HepG2 (cell line): Measurements from ENCODE around the gene CUL4A. TPM values are rescaled to one million over a fixed set of nuclear protein-coding genes. Genes with fewer than 3 reads are reported as not detected.

Experiments
- HNF4A ChIP-seq: sonication (generic); formaldehyde crosslinking; IDR thresholded peaks from 2 replicates; pipeline ENCODE4 v1.4.0; 2020; ENCODE audit warnings: missing genetic modification reagents
- ISL2 ChIP-seq: sonication (generic); formaldehyde crosslinking; IDR thresholded peaks from 2 replicates; pipeline ENCODE4 v1.5.0; 2020; ENCODE audit warnings: missing genetic modification reagents
- JUND ChIP-seq: sonication (generic); formaldehyde crosslinking; IDR thresholded peaks from 2 replicates; pipeline ENCODE4 v1.8.0; 2022; ENCODE audit warnings: mild to moderate bottlenecking, missing genetic modification reagents
- KDM5B ChIP-seq: sonication (generic); formaldehyde crosslinking; IDR thresholded peaks from 2 replicates; pipeline ENCODE4 v1.4.0; 2020; ENCODE audit warnings: missing genetic modification reagents, mild to moderate bottlenecking, borderline replicate concordance
- NFE2L1 ChIP-seq: sonication (generic); formaldehyde crosslinking; IDR thresholded peaks from 2 replicates; pipeline ENCODE4 v1.4.0; 2020; ENCODE audit warnings: missing genetic modification reagents, mild to moderate bottlenecking, borderline replicate concordance
- NR2F6 ChIP-seq, 2 experiments: IDR thresholded peaks; 2 replicates each; pipeline ENCODE4 v1.6.1; 2016; ENCODE audit warnings: antibody characterized with exemption in 1 of 2, mild to moderate bottlenecking in 1 of 2
- RBAK ChIP-seq: sonication (generic); formaldehyde crosslinking; IDR thresholded peaks from 2 replicates; pipeline ENCODE4 v1.5.1; 2020; ENCODE audit warnings: mild to moderate bottlenecking, missing genetic modification reagents
- SOX5 ChIP-seq: IDR thresholded peaks from 2 replicates; pipeline ENCODE4 v1.6.1; 2016; ENCODE audit warnings: borderline replicate concordance
- ZFAT ChIP-seq: sonication (generic); formaldehyde crosslinking; conservative IDR thresholded peaks from 2 replicates; pipeline ENCODE4 v1.8.1; 2023; ENCODE audit warnings: missing genetic modification reagents, inconsistent platforms
- ZNF180 ChIP-seq: sonication (generic); formaldehyde crosslinking; IDR thresholded peaks from 2 replicates; pipeline ENCODE4 v1.4.0; 2020; ENCODE audit warnings: low read depth, missing genetic modification reagents, borderline replicate concordance
- ZNF720 ChIP-seq: sonication (generic); formaldehyde crosslinking; IDR thresholded peaks from 2 replicates; pipeline ENCODE4 v1.4.0; 2020; ENCODE audit warnings: missing genetic modification reagents
- ZNF782 ChIP-seq: sonication (generic); formaldehyde crosslinking; IDR thresholded peaks from 2 replicates; pipeline ENCODE4 v1.4.0; 2020; ENCODE audit warnings: missing genetic modification reagents, mild to moderate bottlenecking, borderline replicate concordance
- polyA plus RNA-seq, 8 experiments: library from polyadenylated mRNA; depleted of rRNA in 3 of 8; stranded (reverse) in 7 of 8; unstranded in 1 of 8; fragments of >200 nt; fragmentation: Illumina TruSeq in 4 of 8; extraction: Trizol in 4 of 8; gene quantifications; 2 replicates each; pipeline versions ENCODE4 v1.2.1 to v1.2.3, GENCODE V29; 2011 to 2016; ENCODE audit warnings: low read depth in 4 of 8, missing spikeins in 1 of 8, mixed read lengths in 1 of 8; ENCODE audit not compliant: insufficient read depth in 1 of 8
- total RNA-seq, 5 experiments: library from RNA; depleted of rRNA; stranded (reverse); fragments of >200 nt; fragmentation: Illumina TruSeq; extraction: Trizol; gene quantifications; 2 replicates each; pipeline ENCODE4 v1.2.3, GENCODE V29; 2016; ENCODE audit warnings: low read depth in 1 of 5
- TF ChIP-seq, protein P1 (sequence below): sonication (generic); formaldehyde crosslinking; IDR thresholded peaks from 2 replicates; pipeline ENCODE4 v1.5.0; 2020; ENCODE audit warnings: missing genetic modification reagents
- TF ChIP-seq, protein P2 (sequence below): sonication (generic); formaldehyde crosslinking; IDR thresholded peaks from 2 replicates; pipeline ENCODE4 v1.4.0; 2020; ENCODE audit warnings: mild to moderate bottlenecking, missing genetic modification reagents
- TF ChIP-seq, protein P3 (sequence below): sonication (generic); formaldehyde crosslinking; IDR thresholded peaks from 2 replicates; pipeline ENCODE4 v1.5.1; 2020; ENCODE audit warnings: mild to moderate bottlenecking, missing genetic modification reagents, moderate library complexity
- TF ChIP-seq, protein P4 (sequence below): sonication (generic); formaldehyde crosslinking; IDR thresholded peaks from 2 replicates; pipeline ENCODE4 v1.4.0; 2020; ENCODE audit warnings: mild to moderate bottlenecking, missing genetic modification reagents

Gene CUL4A
- total and polyA plus RNA-seq, 2 of the 13 experiments (the other 11 are each of a cell fraction or from before 2014, with no cell fraction given), result 51.2 to 75.3 TPM

DNA sequence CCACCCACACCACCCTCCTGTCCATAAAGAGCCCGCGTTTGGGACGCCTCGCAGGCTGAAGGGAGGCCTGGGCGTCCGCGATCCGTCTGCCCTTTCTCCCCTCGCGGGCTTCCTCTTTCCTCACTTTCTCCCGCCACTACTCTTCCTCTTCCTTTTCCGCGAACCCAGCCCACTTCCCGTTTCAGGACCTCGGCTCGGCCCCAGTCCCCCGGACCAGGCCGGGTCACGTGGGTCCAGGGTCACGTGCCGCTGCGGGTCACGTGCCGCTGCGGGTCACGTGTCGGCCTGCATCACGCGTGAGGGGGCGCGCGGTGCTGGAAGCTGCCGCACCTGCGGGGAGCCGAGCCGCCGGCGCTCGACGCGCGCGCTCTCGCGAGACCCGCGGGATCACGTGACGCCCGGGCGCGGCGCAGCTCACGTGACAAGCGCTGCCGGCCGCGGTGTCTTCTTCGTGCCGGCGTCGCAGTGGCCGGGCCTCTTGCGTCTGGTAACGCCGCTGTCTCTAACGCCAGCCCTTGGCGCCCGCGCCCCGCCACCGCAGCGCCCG lies 87.5 kb downstream of the CUL4A start, which contains the start of gene LAMP1 (continued):
- TF ChIP-seq, protein P1, sequence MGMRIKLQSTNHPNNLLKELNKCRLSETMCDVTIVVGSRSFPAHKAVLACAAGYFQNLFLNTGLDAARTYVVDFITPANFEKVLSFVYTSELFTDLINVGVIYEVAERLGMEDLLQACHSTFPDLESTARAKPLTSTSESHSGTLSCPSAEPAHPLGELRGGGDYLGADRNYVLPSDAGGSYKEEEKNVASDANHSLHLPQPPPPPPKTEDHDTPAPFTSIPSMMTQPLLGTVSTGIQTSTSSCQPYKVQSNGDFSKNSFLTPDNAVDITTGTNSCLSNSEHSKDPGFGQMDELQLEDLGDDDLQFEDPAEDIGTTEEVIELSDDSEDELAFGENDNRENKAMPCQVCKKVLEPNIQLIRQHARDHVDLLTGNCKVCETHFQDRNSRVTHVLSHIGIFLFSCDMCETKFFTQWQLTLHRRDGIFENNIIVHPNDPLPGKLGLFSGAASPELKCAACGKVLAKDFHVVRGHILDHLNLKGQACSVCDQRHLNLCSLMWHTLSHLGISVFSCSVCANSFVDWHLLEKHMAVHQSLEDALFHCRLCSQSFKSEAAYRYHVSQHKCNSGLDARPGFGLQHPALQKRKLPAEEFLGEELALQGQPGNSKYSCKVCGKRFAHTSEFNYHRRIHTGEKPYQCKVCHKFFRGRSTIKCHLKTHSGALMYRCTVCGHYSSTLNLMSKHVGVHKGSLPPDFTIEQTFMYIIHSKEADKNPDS (CRISPR knock-in tag), result peak; percentile 88; the same call in 1 of the 2 replicates
- peak; percentile 98 for TF ChIP-seq KDM5B (CRISPR knock-in tag)
- TF ChIP-seq SOX5 (CRISPR knock-in tag), result peak; percentile 86
- TF ChIP-seq NFE2L1 (CRISPR knock-in tag), result peak; percentile 67; the same call in 1 of the 2 replicates
- peak; percentile 87 for TF ChIP-seq ZNF782 (CRISPR knock-in tag)
- no peak for TF ChIP-seq ZFAT (CRISPR knock-in tag)
- TF ChIP-seq NR2F6 (IDR thresholded peaks at IDR 0.05), result no peak
- peak; percentile 83 for TF ChIP-seq NR2F6 (CRISPR knock-in tag; IDR thresholded peaks at IDR 0.05)
- TF ChIP-seq RBAK, result no peak
- TF ChIP-seq, protein P2, sequence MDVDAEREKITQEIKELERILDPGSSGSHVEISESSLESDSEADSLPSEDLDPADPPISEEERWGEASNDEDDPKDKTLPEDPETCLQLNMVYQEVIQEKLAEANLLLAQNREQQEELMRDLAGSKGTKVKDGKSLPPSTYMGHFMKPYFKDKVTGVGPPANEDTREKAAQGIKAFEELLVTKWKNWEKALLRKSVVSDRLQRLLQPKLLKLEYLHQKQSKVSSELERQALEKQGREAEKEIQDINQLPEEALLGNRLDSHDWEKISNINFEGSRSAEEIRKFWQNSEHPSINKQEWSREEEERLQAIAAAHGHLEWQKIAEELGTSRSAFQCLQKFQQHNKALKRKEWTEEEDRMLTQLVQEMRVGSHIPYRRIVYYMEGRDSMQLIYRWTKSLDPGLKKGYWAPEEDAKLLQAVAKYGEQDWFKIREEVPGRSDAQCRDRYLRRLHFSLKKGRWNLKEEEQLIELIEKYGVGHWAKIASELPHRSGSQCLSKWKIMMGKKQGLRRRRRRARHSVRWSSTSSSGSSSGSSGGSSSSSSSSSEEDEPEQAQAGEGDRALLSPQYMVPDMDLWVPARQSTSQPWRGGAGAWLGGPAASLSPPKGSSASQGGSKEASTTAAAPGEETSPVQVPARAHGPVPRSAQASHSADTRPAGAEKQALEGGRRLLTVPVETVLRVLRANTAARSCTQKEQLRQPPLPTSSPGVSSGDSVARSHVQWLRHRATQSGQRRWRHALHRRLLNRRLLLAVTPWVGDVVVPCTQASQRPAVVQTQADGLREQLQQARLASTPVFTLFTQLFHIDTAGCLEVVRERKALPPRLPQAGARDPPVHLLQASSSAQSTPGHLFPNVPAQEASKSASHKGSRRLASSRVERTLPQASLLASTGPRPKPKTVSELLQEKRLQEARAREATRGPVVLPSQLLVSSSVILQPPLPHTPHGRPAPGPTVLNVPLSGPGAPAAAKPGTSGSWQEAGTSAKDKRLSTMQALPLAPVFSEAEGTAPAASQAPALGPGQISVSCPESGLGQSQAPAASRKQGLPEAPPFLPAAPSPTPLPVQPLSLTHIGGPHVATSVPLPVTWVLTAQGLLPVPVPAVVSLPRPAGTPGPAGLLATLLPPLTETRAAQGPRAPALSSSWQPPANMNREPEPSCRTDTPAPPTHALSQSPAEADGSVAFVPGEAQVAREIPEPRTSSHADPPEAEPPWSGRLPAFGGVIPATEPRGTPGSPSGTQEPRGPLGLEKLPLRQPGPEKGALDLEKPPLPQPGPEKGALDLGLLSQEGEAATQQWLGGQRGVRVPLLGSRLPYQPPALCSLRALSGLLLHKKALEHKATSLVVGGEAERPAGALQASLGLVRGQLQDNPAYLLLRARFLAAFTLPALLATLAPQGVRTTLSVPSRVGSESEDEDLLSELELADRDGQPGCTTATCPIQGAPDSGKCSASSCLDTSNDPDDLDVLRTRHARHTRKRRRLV (CRISPR knock-in tag), result 0 out of 2 replicates have a peak, but pooled peaks have one; percentile 37
- TF ChIP-seq JUND (CRISPR knock-in tag), result peak; percentile 76
- TF ChIP-seq ZNF720 (CRISPR knock-in tag), result 0 out of 2 replicates have a peak, but pooled peaks have one; percentile 65
- TF ChIP-seq HNF4A (CRISPR knock-in tag), result peak; percentile 55
- TF ChIP-seq, protein P3, sequence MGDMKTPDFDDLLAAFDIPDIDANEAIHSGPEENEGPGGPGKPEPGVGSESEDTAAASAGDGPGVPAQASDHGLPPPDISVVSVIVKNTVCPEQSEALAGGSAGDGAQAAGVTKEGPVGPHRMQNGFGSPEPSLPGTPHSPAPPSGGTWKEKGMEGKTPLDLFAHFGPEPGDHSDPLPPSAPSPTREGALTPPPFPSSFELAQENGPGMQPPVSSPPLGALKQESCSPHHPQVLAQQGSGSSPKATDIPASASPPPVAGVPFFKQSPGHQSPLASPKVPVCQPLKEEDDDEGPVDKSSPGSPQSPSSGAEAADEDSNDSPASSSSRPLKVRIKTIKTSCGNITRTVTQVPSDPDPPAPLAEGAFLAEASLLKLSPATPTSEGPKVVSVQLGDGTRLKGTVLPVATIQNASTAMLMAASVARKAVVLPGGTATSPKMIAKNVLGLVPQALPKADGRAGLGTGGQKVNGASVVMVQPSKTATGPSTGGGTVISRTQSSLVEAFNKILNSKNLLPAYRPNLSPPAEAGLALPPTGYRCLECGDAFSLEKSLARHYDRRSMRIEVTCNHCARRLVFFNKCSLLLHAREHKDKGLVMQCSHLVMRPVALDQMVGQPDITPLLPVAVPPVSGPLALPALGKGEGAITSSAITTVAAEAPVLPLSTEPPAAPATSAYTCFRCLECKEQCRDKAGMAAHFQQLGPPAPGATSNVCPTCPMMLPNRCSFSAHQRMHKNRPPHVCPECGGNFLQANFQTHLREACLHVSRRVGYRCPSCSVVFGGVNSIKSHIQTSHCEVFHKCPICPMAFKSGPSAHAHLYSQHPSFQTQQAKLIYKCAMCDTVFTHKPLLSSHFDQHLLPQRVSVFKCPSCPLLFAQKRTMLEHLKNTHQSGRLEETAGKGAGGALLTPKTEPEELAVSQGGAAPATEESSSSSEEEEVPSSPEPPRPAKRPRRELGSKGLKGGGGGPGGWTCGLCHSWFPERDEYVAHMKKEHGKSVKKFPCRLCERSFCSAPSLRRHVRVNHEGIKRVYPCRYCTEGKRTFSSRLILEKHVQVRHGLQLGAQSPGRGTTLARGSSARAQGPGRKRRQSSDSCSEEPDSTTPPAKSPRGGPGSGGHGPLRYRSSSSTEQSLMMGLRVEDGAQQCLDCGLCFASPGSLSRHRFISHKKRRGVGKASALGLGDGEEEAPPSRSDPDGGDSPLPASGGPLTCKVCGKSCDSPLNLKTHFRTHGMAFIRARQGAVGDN, result peak; percentile 97
- peak; percentile 84 for TF ChIP-seq ISL2 (CRISPR knock-in tag)
- TF ChIP-seq, protein P4, sequence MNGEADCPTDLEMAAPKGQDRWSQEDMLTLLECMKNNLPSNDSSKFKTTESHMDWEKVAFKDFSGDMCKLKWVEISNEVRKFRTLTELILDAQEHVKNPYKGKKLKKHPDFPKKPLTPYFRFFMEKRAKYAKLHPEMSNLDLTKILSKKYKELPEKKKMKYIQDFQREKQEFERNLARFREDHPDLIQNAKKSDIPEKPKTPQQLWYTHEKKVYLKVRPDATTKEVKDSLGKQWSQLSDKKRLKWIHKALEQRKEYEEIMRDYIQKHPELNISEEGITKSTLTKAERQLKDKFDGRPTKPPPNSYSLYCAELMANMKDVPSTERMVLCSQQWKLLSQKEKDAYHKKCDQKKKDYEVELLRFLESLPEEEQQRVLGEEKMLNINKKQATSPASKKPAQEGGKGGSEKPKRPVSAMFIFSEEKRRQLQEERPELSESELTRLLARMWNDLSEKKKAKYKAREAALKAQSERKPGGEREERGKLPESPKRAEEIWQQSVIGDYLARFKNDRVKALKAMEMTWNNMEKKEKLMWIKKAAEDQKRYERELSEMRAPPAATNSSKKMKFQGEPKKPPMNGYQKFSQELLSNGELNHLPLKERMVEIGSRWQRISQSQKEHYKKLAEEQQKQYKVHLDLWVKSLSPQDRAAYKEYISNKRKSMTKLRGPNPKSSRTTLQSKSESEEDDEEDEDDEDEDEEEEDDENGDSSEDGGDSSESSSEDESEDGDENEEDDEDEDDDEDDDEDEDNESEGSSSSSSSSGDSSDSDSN (CRISPR knock-in tag), result peak; percentile 85
- no peak for TF ChIP-seq ZNF180 (CRISPR knock-in tag)
